Measurements from ENCODE around the gene FTCDNL1. TPM values are rescaled to one million over a fixed set of nuclear protein-coding genes. Genes with fewer than 3 reads are reported as not detected.

The FTCDNL1 gene
- total RNA-seq, 1 experiment from 2014 or later: 2.0 TPM

DNA sequence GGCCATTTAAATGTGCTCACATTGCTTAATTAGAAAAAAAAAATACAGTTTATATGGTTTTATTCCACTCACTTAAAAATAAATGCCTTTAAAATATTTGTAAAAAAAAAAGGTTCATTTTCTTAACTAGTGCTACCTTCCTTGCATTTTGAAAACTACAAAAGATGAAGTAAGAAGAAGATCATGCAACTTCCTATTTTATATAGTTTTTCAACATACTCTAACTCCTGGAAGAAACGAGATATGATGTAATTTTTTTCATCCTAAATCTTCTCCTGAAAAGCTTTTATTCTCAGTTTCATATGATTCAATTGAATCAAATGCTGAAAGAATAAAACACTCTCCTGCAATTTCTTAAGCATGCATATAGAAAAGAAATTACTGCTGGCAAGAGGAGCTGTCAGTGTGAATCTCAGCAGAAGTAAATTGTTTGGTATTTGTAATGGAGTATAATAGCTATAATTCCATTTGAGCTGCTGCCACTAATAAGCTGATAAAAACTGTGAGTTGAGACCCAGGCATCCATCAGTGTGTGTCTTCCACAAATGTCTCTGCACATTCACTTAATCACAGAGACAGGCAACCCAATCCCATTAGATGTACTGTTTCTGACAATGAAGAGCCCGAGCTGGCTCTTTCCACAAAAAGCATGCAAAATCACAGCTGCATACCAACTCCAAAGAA, 3.7 kb downstream of the FTCDNL1 start:
- peaks cover 6% of the 10 kb centered on the region for H3K4me1 ChIP-seq (ENCODE audit: insufficient read depth, low read length)
- H4K8ac ChIP-seq (replicated peaks; ENCODE audit: insufficient read length, low read depth, low read length): no peak overlapping the region
- no peaks in the 10 kb centered on the region for H3K79me2 ChIP-seq (ENCODE audit: insufficient read depth, low read length)
- H3K14ac ChIP-seq (ENCODE audit: insufficient read depth, low read length): no peak overlapping the region
- Mint-ChIP-seq H3K4me3 (no peak overlapping the region), H3K9me3 (peaks cover 0 to 3% of the 10 kb centered on the region in 2 experiments; a peak in 1 of 5 replicates), H3K27ac (no peak overlapping the region), H3K36me3 (ENCODE audit: insufficient read depth in 1 of 3, low read depth in 3 of 3) (no peaks in the 10 kb centered on the region), H3K27me3 (ENCODE audit: low read depth) (no peaks in the 10 kb centered on the region; the same call in 1 of the 2 replicates), H3K4me1 (peaks cover 41 to 44% of the 10 kb centered on the region in 2 experiments)
- no peaks in the 10 kb centered on the region for H3K79me1 ChIP-seq (ENCODE audit: insufficient read depth, low read depth, low read length, poor library complexity, severe bottlenecking)
- H3K27ac ChIP-seq (ENCODE audit: insufficient read length, low read depth, low read length): no peak overlapping the region
- no CpG with 5 or more reads among the region's 2 CpGs for WGBS (ENCODE audit: extremely low coverage, insufficient read length, low lambda C conversion rate)
- H3K23ac ChIP-seq (ENCODE audit: insufficient read length, low read depth, low read length): no peak overlapping the region
- H3K27me3 ChIP-seq (ENCODE audit: insufficient read depth, low read length): no peaks in the 10 kb centered on the region
- no peak overlapping the region for H2BK12ac ChIP-seq (ENCODE audit: insufficient read length, low read depth, low read length)
- H2BK20ac ChIP-seq (ENCODE audit: low read depth, low read length, poor library complexity, severe bottlenecking): no peak overlapping the region
- no peak overlapping the region for H2BK15ac ChIP-seq (ENCODE audit: low read depth, low read length)
- H3K9me3 ChIP-seq (ENCODE audit: control insufficient read depth, low read depth, low read length): no peaks in the 10 kb centered on the region
- no peaks in the 10 kb centered on the region for H4K20me1 ChIP-seq (ENCODE audit: control insufficient read depth, insufficient read depth, insufficient read length)
- H3K4ac ChIP-seq (ENCODE audit: low read depth, low read length): no peak overlapping the region
- no peak overlapping the region for H4K91ac ChIP-seq (ENCODE audit: insufficient read length, low read depth, low read length)
- peaks cover 6% of the 10 kb centered on the region for H3K23me2 ChIP-seq (ENCODE audit: insufficient read length, low read depth, low read length, poor library complexity, severe bottlenecking)
- no peak overlapping the region for H3K18ac ChIP-seq (ENCODE audit: insufficient read length, low read depth, low read length)
- no peak overlapping the region for H2AK5ac ChIP-seq (ENCODE audit: insufficient read length, low read length)
- no peak overlapping the region for H2BK5ac ChIP-seq (ENCODE audit: insufficient read length, low read length)
- no peak overlapping the region for H3K4me2 ChIP-seq (ENCODE audit: insufficient read depth, insufficient read length, low read length)
- no peak overlapping the region for H2AFZ ChIP-seq (ENCODE audit: low read length)
- no peak overlapping the region for H4K5ac ChIP-seq (ENCODE audit: insufficient read length, low read depth, low read length)
- no peak overlapping the region for H3T11ph ChIP-seq (ENCODE audit: low read length)
- H3K56ac ChIP-seq (ENCODE audit: insufficient read length, low read depth, low read length): no peak overlapping the region
- TF ChIP-seq, protein P1, sequence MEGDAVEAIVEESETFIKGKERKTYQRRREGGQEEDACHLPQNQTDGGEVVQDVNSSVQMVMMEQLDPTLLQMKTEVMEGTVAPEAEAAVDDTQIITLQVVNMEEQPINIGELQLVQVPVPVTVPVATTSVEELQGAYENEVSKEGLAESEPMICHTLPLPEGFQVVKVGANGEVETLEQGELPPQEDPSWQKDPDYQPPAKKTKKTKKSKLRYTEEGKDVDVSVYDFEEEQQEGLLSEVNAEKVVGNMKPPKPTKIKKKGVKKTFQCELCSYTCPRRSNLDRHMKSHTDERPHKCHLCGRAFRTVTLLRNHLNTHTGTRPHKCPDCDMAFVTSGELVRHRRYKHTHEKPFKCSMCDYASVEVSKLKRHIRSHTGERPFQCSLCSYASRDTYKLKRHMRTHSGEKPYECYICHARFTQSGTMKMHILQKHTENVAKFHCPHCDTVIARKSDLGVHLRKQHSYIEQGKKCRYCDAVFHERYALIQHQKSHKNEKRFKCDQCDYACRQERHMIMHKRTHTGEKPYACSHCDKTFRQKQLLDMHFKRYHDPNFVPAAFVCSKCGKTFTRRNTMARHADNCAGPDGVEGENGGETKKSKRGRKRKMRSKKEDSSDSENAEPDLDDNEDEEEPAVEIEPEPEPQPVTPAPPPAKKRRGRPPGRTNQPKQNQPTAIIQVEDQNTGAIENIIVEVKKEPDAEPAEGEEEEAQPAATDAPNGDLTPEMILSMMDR (conservative IDR thresholded peaks at IDR 0.05): no peak
- DNase-seq: no peak
- no peak overlapping the region for H2BK120ac ChIP-seq (ENCODE audit: low read depth, low read length, poor library complexity, severe bottlenecking)
- H3K9ac ChIP-seq (ENCODE audit: extremely low read depth, insufficient read length, low read length): no peak overlapping the region

Measured in H9 (cell line).